Coronary artery (tissue), 2 donors: Measurements from ENCODE around the gene TTI1.

Experiments used
- DNase-seq: peaks from one replicate; pipeline ENCODE4 v3.0.0-alpha.2; 2017; ENCODE audit warnings: low spot score
- H3K27ac ChIP-seq, 2 donors: fragments of 200-600 bp; sonication (generic); one replicate each; pipeline ENCODE4 v1.5.1; 2016 to 2019
- H3K4me3 ChIP-seq: fragments of 200-600 bp; sonication (generic); 2 replicates; pipeline ENCODE4 v1.5.1; 2016; ENCODE audit warnings: mild to moderate bottlenecking, moderate library complexity
- CTCF ChIP-seq: fragments of 200-600 bp; sonication (generic); IDR thresholded peaks from one replicate; pipeline ENCODE4 v1.5.1; 2019; ENCODE audit warnings: antibody characterized with exemption

Gene TTI1

GRCh38 chr20:37997516-37997915, 35.7 kb downstream of the TTI1 start:
- no peak overlapping the region for H3K27ac ChIP-seq
- no peak for TF ChIP-seq CTCF
- H3K4me3 ChIP-seq, result no peak overlapping the region
- DNase-seq, result no peak

- DNase-seq, result no peak
- no peak overlapping the region for H3K4me3 ChIP-seq
- TF ChIP-seq CTCF, result no peak
- H3K27ac ChIP-seq, result no peak overlapping the region
These were observed 37.2 kb downstream of the TTI1 start for GRCh38 chr20:37995856-37996605.

- no peak for TF ChIP-seq CTCF
- H3K4me3 ChIP-seq, result no peak overlapping the region
- no peak for DNase-seq
- no peak overlapping the region for H3K27ac ChIP-seq
These were observed 38.7 kb downstream of the TTI1 start for GRCh38 chr20:37994512-37994911.

- H3K27ac ChIP-seq, result no peak overlapping the region
- DNase-seq, result no peak
- no peak overlapping the region for H3K4me3 ChIP-seq
- TF ChIP-seq CTCF, result peak; percentile 45
These were observed 40.4 kb downstream of the TTI1 start for GRCh38 chr20:37992802-37993409.

GRCh38 chr20:37991908-37992307, 41.3 kb downstream of the TTI1 start:
- no peak overlapping the region for H3K4me3 ChIP-seq
- DNase-seq, result no peak
- H3K27ac ChIP-seq, result no peak overlapping the region
- TF ChIP-seq CTCF, result no peak

- H3K27ac ChIP-seq, result no peak overlapping the region
- TF ChIP-seq CTCF, result no peak
- DNase-seq, result no peak
- no peak overlapping the region for H3K4me3 ChIP-seq
These were observed 41.9 kb downstream of the TTI1 start for GRCh38 chr20:37991157-37991866.
